HepG2 (cell line): Measurements from ENCODE around the gene NSG2. TPM values are rescaled to one million over a fixed set of nuclear protein-coding genes. Genes with fewer than 3 reads are reported as not detected.

Experiments used
- ATAC-seq: fragments of 200-7000 bp; cut with Tn5 transposase; 3 replicates; pipeline ENCODE4 v1.9.1; 2020; ENCODE audit warnings: mild to moderate bottlenecking, moderate library complexity
- BruUV-seq: library from RNA; stranded (reverse); fragments of 400-500 nt; replicated peaks from 2 replicates; lab custom pipeline; 2021; lab: Mats Ljungman, UMichigan
- CTCF ChIA-PET: fragments of 300-600 bp; formaldehyde crosslinking; extraction: SDS; loops from one replicate; lab custom pipeline; 2021; ENCODE audit warnings: low total read pairs, inconsistent platforms, low intra/inter-chr PET ratio; lab: Yijun Ruan, JAX
- POLR2A ChIA-PET: fragments of 350-600 bp; sonication (Branson Sonifier 250); formaldehyde crosslinking; loops from one replicate; lab custom pipeline; 2020; ENCODE audit warnings: antibody characterized with exemption, inconsistent platforms; lab: Yijun Ruan, JAX
- DNase-seq: peaks from one replicate; pipeline ENCODE4 v3.0.0-alpha.2; 2015; ENCODE audit warnings: low spot score
- FAIRE-seq: peaks from 3 replicates; lab custom pipeline; 2011; peaks lifted over from hg19 to GRCh38; lab: Jason Lieb, UNC
- H2AFZ ChIP-seq: one replicate; pipeline ENCODE4 v1.6.1; 2011; ENCODE audit warnings: low read length, inconsistent platforms
- H3K27ac ChIP-seq: fragments of 300-600 bp; 3 replicates; pipeline ENCODE4 v1.8.0; 2011; ENCODE audit warnings: mixed run types, mild to moderate bottlenecking, mixed read lengths, low read length, inconsistent platforms; ENCODE audit not compliant: insufficient read depth; ENCODE audit errors: extremely low read length
- H3K27me3 ChIP-seq, 2 experiments: fragments of 200-600 bp in 1 of 2; 2 replicates in 1 of 2; 3 replicates in 1 of 2; pipeline versions ENCODE4 v1.6.0 to v1.8.0; 2011; ENCODE audit warnings: low read length in 2 of 2, mild to moderate bottlenecking in 2 of 2, moderate library complexity in 2 of 2, inconsistent platforms in 1 of 2; ENCODE audit not compliant: insufficient read depth in 2 of 2, control insufficient read depth in 1 of 2
- H3K36me3 ChIP-seq, 2 experiments: fragments of 200-600 bp in 1 of 2; replicated peaks in 1 of 2; 2 replicates in 1 of 2; 3 replicates in 1 of 2; pipeline versions ENCODE4 v1.5.1 to v1.8.0; 2011; ENCODE audit warnings: low read length in 2 of 2, inconsistent platforms in 1 of 2; ENCODE audit not compliant: insufficient read depth in 2 of 2, control insufficient read depth in 1 of 2
- H3K4me1 ChIP-seq: 2 replicates; pipeline ENCODE4 v1.5.1; 2012; ENCODE audit warnings: low read length, inconsistent platforms; ENCODE audit not compliant: insufficient read depth
- H3K4me2 ChIP-seq: 2 replicates; pipeline ENCODE4 v1.6.0; 2011; ENCODE audit warnings: low read depth, low read length, inconsistent platforms
- H3K4me3 ChIP-seq, 3 experiments: fragments of 200-600 bp in 1 of 3; sonication (generic), shearing (Covaris generic) in 1 of 3; replicated peaks in 1 of 3; 2 replicates each; pipeline ENCODE4 v1.5.1; 2011 to 2016; ENCODE audit warnings: low read length in 3 of 3, inconsistent platforms in 2 of 3, low read depth in 2 of 3, mild to moderate bottlenecking in 2 of 3, control low read depth in 1 of 3, mixed read lengths in 1 of 3; ENCODE audit not compliant: insufficient read depth in 1 of 3
- H3K79me2 ChIP-seq: one replicate; pipeline ENCODE4 v1.6.1; 2011; ENCODE audit warnings: low read length, inconsistent platforms; ENCODE audit not compliant: insufficient read depth
- H3K9ac ChIP-seq: 2 replicates; pipeline ENCODE4 v1.6.0; 2011; ENCODE audit warnings: mild to moderate bottlenecking, low read depth, low read length, inconsistent platforms; ENCODE audit not compliant: insufficient read depth
- H3K9me3 ChIP-seq: 2 replicates; pipeline ENCODE4 v1.5.1; 2012; ENCODE audit warnings: mild to moderate bottlenecking, low read length
- H4K20me1 ChIP-seq: 2 replicates; pipeline ENCODE4 v1.6.0; 2011; ENCODE audit warnings: inconsistent platforms, mild to moderate bottlenecking, low read length, moderate library complexity; ENCODE audit not compliant: insufficient read depth
- LCORL ChIP-seq, 2 experiments: fragments of 450-650 bp in 1 of 2; sonication (generic) in 1 of 2; formaldehyde crosslinking in 1 of 2; IDR thresholded peaks; 2 replicates each; pipeline versions ENCODE4 v1.5.0 to v1.6.1; 2017 to 2020; ENCODE audit warnings: antibody characterized with exemption in 1 of 2, missing genetic modification reagents in 1 of 2
- SETDB1 ChIP-seq: sonication (generic); formaldehyde crosslinking; IDR thresholded peaks from 2 replicates; pipeline ENCODE4 v1.5.1; 2020; ENCODE audit warnings: missing genetic modification reagents, mild to moderate bottlenecking, borderline replicate concordance
- SSRP1 ChIP-seq: IDR thresholded peaks from 2 replicates; pipeline ENCODE4 v1.6.1; 2016; ENCODE audit warnings: control low read depth
- ZNF530 ChIP-seq: sonication (generic); formaldehyde crosslinking; IDR thresholded peaks from 2 replicates; pipeline ENCODE4 v1.5.0; 2020; ENCODE audit warnings: low read depth, mild to moderate bottlenecking, missing genetic modification reagents
- ZNF629 ChIP-seq: sonication (generic); formaldehyde crosslinking; conservative IDR thresholded peaks from 2 replicates; pipeline ENCODE4 v1.5.0; 2020; ENCODE audit warnings: missing genetic modification reagents
- ZNF674 ChIP-seq: sonication (generic); formaldehyde crosslinking; IDR thresholded peaks from 2 replicates; pipeline ENCODE4 v1.5.0; 2020; ENCODE audit warnings: low read depth, mild to moderate bottlenecking, missing genetic modification reagents
- WGBS: methylation state at CpG from one replicate; pipeline ENCODE4 v1.1.6; 2017; ENCODE audit warnings: low lambda C conversion rate; 5-methylcytosine and 5-hydroxymethylcytosine counted together
- in situ Hi-C: cut with HindIII; loops from 2 replicates; pipeline ENCODE4 v1.10.0; 2017; ENCODE audit warnings: low pct_unique_long_range_greater_than_20kb; ENCODE audit not compliant: extremely low pct_ligation_motif_present
- intact Hi-C: fragments of 100-400 bp; cut with micrococcal nuclease; formaldehyde crosslinking; loops from one replicate; pipeline ENCODE4 v1.10.0; 2022; ENCODE audit not compliant: unreplicated experiment
- polyA plus RNA-seq, 8 experiments: library from polyadenylated mRNA; depleted of rRNA in 3 of 8; stranded (reverse) in 7 of 8; unstranded in 1 of 8; fragments of >200 nt; fragmentation: Illumina TruSeq in 4 of 8; extraction: Trizol in 4 of 8; gene quantifications; 2 replicates each; pipeline versions ENCODE4 v1.2.1 to v1.2.3, GENCODE V29; 2011 to 2016; ENCODE audit warnings: low read depth in 4 of 8, missing spikeins in 1 of 8, mixed read lengths in 1 of 8; ENCODE audit not compliant: insufficient read depth in 1 of 8
- total RNA-seq, 5 experiments: library from RNA; depleted of rRNA; stranded (reverse); fragments of >200 nt; fragmentation: Illumina TruSeq; extraction: Trizol; gene quantifications; 2 replicates each; pipeline ENCODE4 v1.2.3, GENCODE V29; 2016; ENCODE audit warnings: low read depth in 1 of 5
- TF ChIP-seq, protein P1 (sequence below), 2 experiments: fragments of 450-650 bp in 1 of 2; sonication (generic) in 1 of 2; formaldehyde crosslinking; IDR thresholded peaks; 2 replicates each; pipeline versions ENCODE4 v1.5.0 to v1.8.0; 2020 to 2022; ENCODE audit warnings: mild to moderate bottlenecking in 1 of 2, missing genetic modification reagents in 1 of 2

Gene NSG2
- total and polyA plus RNA-seq, 2 of the 13 experiments (the other 11 are each of a cell fraction or from before 2014, with no cell fraction given): 0.21 TPM; not detected in 1

DNA sequence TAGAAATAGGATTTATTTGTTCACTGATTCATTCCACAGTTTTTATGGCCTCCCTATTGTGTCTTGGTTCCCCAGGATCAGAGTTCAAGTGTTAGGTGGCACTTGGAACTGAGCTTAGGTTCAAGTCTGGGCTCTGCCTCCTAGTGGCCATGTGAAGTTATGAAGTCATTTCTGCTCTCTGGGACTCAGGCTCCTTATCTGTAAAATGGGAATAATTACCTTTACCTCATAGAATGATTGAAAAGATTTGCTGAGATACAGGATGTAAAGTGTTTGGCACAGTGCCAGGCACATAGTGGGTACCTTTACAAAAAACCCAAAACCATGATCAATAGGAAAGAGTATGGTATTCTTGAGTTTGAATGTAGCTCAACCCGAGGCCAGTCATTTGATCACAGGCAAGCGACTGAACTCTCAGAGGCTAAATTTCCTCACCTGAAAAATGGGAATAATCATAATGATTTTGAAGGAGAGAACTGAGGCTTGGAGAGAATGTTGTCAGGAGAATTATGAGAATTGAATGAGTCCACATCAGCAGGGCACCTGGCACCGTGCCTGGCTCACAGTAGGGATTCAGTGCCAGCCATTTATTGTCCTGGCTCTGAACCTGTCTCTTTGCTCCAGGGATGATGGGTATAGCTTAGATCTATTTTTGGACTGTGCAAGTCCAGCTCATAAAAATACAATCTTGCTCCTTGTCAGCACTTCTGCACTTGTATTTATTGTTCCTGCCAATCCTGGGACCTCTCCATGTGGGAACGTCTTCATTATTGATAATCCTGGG lies 10.8 kb downstream of the NSG2 start:
- Histone ChIP-seq H4K20me1 (no peaks in the 10 kb centered on the region), H2AFZ (no peak overlapping the region), H3K9ac (no peak overlapping the region), H3K4me2 (no peak overlapping the region), H3K36me3 (no peaks in the 10 kb centered on the region), H3K9me3 (no peaks in the 10 kb centered on the region), H3K27me3 (no peaks in the 10 kb centered on the region), H3K27ac (no peak overlapping the region), H3K4me3 (no peak overlapping the region), H3K4me1 (no peaks in the 10 kb centered on the region), H3K79me2 (no peaks in the 10 kb centered on the region)
- WGBS: 51% methylated on average over 4 of the region's 4 CpGs
- ChIA-PET POLR2A (no interaction called here), CTCF (no interaction called here)
- no peak for TF ChIP-seq ZNF530 (CRISPR knock-in tag)
- TF ChIP-seq, protein P1, sequence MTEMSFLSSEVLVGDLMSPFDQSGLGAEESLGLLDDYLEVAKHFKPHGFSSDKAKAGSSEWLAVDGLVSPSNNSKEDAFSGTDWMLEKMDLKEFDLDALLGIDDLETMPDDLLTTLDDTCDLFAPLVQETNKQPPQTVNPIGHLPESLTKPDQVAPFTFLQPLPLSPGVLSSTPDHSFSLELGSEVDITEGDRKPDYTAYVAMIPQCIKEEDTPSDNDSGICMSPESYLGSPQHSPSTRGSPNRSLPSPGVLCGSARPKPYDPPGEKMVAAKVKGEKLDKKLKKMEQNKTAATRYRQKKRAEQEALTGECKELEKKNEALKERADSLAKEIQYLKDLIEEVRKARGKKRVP (CRISPR knock-in tag; IDR thresholded peaks at IDR 0.05): no peak
- TF ChIP-seq SETDB1 (CRISPR knock-in tag): no peak
- no peak for TF ChIP-seq ZNF674
- TF ChIP-seq LCORL (IDR thresholded peaks at IDR 0.05): peak; percentile 85
- no peak for TF ChIP-seq LCORL (CRISPR knock-in tag; IDR thresholded peaks at IDR 0.05)
- TF ChIP-seq ZNF629 (CRISPR knock-in tag): peak; percentile 65
- no peak for TF ChIP-seq SSRP1 (CRISPR knock-in tag)
- no peak for FAIRE-seq
- intact Hi-C loops: no loop called here
- in situ Hi-C loops: no loop called here
- ATAC-seq: no peak
- no peak for DNase-seq
- BruUV-seq: no TSS peak
